NCI-H345 (cell line): ENCODE results near the gene ATG2B.
"Not testable (repeated sequence)": the region's sequence is repeated elsewhere in the genome, so short reads cannot be mapped to it uniquely, and the experiment has no call there.

Experiments used
- DNase-seq: peaks from one replicate; lab custom pipeline; 2025; lab: John Stamatoyannopoulos, UW

Gene ATG2B

DNA sequence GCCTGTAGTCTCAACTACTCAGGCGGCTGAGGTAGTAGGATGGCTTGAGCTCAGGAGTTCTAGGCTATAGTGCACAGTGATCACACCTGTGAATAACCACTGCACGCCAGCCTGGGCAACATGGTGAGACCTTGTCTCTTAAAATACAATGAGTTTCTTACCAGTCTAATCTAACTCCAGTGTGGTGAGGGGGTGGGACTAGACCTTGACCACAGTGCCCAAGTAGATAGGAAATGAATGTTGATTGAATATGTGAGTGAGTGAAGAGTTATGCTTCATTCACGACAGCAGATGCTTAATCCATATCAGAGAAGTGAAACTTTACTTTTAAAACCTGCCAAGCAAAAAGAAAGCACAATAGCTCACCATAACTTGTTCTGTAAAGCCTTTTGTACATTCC lies 17.6 kb upstream of the ATG2B start:
- DNase-seq, result no peak

DNA sequence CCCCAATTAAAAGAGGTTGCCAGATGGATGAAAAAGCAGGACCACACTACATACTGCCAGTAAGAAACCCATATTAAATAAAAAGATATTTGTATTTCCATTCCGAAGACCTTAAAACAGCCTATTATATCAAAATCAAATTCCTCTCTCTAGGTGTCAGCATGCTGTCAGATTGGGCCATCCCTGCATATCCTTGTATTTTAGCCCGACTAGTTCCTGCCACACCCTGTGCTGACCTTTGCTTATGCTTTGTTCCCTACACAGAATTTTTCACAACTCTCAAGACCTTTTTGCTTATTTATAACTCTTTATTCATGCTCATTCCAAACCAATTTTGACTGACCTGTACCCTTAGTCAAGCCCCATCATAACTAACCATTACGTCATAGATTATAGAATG lies 13.0 kb upstream of the ATG2B start:
- DNase-seq, result no peak

DNA sequence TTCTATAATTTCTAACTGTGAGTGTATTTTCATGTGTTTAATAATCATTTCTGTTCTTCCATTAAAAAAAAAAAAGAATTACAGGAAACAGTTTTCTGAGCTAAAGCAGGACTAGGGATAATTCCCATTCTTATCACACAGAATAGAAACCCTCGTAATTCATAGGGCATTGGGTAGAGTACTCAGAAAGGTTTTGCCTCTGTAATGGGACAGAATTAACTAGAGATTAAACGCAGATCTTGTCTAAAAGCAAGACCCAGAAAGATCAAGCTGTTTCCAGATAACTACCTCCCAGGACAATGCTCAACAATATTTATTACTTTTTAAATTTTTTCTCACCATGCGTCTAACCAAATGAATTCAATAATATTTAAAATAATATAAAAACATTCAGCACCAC lies 10.4 kb upstream of the ATG2B start:
- DNase-seq, result no peak

DNA sequence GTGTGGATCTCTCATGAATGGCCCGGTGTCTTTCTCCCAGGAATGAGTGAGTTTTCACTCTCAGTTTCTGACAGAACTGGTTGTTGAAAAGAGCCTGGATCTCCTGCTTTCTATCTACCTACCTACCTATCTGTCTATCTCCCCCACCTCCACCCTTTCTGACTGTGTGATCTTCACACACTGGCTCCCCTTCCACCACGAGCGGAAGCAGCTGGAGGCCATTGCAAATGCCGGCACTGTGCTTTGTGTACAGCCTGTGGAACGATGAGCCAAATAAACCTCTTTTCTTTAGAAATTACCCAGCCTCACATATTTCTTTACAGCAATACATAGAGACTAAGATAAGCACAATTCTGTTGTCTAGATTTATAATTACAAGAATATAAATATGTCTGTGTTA lies 7.4 kb upstream of the ATG2B start:
- DNase-seq, result no peak

DNA sequence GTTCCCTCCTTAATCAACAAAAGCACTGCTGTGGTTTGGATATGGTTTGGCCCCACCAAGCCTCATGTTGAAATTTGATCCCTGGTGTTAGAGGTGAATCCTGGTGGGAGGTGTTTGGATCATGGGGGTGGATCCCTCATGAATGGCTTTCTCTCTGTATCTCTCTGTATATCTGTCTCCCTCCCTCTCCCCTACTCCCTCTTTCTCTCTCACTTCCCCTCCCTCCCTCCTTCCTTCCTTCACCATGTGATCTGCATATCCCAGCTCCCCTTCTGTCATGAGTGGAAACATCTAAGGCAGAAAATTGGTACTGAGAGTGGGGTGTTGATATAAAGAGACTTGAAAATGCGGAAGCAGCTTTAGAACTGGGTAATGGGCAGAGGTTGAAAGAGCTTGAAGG lies 5.4 kb upstream of the ATG2B start:
- no peak for DNase-seq

DNA sequence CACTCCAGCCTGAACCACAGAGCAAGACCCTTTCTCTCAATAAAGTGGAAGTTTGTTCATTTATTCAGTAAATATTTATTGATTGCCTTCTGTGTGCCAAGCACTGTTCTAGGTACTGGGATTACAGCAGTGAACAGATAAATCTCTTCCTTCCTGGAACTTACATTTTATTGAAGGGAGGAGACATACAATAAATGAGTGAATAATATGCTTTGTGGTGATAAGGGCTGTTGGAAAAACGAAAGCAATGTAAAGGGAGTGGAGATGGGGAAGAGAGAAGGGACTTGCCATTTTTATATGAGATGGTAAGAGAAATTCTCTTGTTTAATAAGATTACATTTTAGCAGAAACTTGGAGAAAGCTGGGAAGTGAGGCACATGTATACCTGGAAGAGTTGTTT lies 1.8 kb upstream of the ATG2B start:
- no peak for DNase-seq

DNA sequence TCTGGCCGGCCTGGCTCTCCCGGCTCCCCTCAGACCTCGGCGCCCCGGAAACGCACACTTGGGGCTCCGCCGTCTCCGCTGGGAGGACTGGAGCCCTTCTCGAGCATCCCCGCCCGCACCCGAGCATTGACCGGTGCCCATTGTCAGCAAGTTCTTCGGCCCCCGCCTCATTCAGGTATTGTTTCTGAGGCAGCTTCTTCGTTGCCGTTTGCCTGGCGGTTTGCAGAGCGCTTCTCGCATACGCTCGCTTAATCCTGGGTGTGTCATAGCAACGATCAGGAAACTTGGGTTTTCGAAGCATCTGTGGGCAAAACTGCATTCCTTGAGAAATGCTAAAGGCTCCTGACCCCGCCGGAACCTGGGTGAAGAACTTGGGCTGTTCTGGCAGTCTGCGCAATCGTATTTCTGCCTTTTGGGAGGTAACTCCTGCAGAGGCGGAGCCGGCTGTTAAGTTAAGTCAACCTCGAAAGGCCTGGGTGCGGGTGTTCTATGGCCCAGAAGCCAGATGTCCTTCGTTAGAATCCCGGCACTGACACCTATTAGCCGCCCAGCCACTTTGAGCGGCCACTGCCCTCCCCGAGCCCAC lies 703 bp upstream of the ATG2B start:
- DNase-seq, result peak; percentile 35

DNA sequence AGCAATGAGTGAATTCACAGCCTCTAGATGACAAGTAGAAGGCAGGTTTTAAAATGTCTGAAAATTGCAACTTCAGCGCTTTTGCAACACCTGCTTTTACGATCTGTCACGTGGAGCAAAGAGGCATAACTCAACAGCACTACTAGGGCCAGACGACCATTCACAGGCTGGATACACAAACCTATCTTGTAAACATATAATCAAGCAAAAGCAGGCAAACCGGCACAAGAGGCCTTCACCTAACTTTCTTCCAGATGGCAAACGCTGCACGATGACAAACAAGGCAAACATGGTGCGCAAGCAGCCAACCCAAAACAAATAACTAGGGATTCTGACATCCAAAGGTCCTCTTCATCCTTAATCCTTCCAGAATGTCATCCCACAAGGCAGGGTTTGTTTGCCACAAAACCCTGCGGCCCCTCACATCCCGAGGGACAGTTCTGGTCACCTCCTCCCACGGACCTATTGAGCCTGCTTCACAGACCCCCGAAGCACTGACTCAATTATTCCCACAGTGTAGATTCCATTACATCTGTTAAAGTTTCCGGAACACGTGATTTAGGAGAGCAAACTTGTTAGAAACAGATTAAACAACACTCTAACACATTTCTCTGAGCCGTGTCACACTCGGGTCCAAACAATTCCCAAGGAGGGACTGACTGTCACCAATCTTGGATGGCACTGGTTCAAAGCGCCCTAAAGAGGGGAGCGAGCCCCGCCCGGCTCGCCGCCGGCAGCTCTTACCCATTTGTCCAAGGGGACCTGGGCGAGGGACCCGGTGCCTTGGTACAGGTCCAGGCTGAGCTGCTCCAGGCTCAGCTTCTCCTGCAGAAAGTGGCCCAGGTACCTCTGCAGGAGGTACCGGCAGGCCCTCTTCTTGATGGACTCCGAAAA lies 823 bp downstream of the ATG2B start:
- peak; percentile 70 for DNase-seq

DNA sequence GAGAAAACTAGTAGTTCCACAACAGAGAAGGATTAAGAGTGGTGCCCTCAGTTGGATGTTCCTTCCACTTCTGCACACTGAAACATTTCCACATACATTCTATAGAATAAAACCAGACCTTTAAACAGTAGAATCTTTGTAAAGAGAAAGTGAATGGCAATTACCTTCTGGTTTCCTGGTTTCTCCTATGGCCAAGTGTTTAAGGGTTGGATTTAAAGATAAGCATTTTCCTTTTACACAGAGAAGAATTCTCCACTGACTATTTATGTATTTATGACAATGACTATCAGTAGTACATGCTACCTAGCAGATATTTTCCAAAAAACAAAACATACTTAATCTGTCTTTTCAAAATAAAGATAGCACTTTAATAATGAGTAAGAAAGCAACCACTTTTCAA lies 3.2 kb downstream of the ATG2B start:
- DNase-seq, result no peak

DNA sequence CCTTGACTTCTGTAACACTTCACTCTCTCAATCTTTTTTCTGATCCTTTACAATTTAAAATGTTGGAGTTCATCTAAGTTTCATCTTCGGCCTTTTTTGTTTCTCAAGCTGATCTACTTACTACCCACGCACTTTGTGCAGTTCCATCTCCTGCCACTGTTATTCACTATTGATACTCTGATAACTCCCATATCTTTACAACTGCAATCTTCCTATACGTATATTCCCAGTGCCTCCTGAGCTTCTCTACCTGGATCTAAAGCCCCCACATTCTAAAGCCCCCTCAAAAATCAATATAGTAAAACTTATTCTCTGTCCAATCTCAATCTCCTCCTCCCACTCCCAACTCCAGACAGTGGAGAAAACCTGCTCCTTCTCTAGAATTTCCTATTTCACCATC lies 5.9 kb downstream of the ATG2B start:
- no peak for DNase-seq

DNA sequence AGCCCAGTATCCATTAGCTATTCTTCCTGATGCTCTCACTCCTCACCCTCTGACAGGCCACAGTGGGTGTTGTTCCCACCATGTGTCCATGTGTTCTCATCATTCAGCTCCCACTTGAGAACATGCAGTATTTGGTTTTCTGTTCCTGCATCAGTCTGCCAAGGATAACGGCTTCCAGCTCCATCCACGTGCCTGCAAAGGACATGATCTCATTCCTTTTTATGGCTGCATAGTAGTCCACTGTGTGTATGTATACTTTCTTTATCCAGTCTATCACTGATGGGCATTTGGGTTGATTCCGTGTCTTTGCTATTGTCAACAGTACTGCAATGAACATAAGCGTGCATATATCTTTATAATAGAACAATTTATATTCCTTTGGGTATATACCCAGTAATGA lies 8.9 kb downstream of the ATG2B start:
- DNase-seq, result no peak

DNA sequence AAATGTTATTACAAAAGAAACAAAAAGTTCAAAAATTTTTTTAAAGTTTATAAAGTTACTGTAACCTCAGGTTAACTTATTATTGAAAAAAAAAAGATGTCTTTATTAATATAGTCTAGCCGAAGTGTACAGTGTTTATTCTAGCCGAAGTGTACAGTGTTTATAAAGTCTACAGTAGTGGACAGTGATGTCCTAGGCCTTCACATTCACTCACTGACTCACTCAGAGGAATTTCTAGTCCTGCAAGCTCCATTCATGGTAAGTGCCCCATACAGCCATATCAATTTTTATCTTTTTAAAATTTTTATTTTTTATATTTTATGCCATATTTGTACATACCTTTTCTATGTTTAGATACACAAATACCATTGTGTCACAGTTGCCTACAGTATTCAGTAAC lies 10.4 kb downstream of the ATG2B start:
- DNase-seq, result no peak

DNA sequence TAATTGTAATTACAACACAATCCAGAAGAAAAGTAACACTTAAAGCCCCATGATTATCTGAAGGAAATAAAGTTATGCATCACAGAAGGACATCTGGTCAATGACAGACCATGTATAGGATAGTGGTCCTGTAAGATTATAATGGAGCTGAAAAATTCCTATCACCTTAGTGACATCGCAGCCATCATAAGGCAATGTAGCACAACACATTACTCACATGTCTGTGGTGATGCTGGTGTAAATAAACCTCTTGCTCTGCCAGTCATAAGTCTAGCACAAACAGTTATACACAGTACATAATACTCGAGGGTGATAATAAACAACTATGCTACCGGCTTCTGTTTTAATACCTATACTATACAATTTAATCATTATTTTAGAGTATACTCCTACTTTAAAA lies 11.2 kb downstream of the ATG2B start:
- DNase-seq, result no peak

DNA sequence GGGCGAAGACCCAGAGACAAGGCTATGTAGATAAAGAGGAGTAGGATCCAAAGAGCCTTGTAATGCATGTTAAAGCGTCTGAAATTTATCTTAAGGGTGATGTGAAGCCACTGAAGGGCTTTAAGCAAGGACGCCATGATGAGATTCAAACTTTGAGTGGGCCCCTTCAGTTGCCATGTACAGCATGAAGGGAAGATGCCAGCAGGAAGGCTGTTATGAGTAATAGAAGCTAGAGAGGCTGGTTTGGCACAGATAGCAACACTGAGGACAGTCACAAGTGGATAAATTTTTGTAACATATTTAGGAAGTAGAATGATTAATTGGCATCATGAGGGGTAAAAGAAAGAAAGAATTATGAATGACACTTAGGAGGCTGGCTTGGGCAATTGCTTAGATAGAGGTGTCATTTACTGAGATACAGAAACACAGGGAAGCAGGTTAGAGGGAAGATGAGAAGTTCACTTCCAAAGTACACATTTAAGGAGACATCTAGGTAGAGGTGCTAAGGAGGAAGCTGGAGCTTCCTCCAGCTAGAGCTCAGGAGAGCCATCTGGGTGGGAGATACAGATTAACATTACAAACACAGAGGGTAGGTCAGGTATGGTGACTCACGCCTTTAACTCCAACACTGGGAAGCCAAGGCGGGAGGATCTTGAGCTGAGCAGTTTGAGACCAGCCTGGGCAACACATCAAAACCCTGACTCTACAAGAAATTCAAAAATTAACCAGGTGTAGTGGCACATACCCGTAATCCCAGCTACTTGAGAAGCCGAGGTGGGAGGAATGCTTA lies 13.7 kb downstream of the ATG2B start:
- no peak for DNase-seq

DNA sequence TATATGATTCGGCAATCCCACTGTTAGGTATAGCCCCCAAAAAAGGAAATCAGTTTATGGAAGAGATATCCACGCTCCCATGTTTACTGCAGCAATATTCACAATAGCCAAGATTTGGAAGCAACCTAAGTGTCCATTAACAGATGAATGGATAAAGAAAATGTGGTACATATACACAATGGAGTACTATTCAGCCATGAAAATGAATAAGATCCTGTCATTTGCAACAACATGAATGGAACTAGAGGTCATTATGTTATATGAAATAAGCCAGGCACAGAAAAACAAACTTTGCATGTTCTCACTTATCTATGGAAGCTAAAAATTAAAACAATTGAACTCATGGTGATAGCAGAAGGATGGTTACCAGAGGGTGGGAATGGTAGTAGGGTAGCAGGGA lies 15.2 kb downstream of the ATG2B start:
- not testable (repeated sequence) for DNase-seq

DNA sequence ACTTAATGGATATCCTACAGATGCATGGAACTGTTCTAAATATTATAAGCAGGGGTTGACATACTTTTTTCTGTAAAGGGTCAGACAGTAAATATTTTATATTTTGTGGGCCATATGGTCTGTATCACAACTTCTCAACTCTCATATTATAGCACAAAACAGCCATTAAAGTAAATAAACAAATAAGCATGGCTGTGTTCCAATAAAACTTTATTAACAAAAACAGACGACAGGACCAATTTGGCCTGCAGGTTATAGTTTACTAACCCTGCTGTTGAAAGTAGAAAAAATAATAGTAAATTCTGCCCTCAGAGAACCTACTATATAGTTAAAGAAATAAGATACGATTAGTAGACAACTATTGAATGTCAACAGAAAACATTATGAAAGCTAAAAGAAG lies 17.5 kb downstream of the ATG2B start:
- no peak for DNase-seq

DNA sequence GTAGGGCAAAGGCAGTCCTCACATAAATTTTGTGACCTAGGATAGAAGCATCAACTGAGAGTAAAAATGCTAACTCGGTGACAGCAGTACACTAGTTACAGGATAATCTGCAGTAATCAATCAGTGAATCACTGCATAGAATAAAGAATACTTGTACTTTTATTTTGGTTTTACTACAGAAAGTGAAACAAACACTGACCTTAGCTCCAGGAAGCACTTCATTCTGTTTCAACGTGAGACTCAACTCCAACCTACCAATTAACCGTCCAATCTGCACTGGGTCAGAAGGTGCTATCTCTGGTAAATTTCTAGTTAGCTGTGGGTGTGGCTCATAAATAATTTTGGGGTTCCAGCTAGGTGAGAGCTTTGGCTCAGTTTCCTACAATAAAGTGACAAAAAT lies 21.8 kb downstream of the ATG2B start:
- DNase-seq, result no peak

DNA sequence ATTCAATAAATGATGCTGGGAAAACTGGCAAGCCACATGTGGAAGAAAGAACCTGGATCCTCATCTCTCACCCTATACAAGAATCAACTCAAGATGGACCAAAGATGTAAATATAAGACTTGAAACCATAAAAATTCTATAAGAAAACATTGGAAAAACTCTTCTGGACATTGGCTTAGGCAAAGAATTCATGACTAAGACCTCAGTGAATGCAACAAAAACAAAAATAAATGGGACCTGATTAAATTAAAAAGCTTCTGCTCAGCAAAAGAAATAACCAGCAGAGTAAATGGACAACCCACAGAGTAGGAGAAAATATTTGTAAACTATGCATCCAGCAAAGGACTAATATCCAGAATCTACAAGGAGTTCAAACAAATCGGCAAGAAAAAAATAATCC lies 24.6 kb downstream of the ATG2B start:
- no peak for DNase-seq

DNA sequence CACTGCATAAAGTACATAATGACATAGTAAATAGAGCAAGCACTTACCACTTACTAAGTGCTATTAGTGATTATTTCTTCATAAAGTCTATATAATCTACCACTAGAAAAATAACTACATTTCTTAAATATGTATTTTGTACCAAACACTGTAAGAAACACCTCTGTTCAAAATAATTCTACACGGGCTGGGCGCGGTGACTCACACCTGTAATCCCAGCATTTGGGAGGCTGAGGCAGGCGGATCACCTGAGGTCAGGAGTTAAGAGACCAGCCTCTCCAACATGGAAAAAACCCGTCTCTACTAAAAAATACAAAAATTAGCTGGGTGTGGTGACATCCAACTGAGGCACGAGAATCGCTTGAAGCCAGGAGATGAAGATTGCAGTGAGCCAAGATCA lies 38.9 kb downstream of the ATG2B start:
- DNase-seq, result no peak

DNA sequence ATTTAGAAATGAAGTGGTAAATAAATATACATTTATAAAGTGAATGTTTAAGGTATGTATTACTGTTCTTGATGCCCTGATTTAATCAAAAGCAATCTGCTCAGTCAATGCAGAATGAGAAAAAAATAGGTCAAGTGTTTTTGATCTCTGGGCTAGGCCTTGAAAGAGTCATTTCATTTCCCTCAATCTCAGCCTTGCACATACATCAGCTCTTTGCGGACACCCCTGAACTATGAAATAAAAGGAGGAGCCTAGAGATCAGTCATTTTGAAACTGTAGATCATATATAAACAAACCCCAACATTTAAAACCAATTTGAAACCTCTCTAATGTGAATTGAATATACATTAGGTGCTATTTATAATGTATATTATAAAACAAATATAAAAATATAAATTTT lies 42.5 kb downstream of the ATG2B start:
- DNase-seq, result no peak

DNA sequence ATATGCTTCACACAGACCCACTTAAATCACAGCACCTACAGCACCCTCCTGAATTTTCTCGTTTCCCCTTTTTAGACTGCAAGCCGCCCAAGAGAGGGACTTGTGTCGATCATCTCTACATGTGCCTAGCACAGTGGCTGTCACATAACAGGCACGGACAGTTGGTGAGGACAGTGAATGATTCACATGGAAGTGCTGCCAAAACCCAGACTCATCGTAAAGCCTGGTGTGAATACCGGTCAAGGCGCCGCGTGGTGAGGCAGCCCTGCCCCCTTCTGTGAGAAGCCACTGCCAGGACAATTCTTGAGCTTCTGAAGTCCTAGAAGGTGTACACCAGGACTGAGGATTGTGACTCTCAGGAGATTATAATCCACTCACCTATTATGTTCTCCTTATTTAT lies 44.3 kb downstream of the ATG2B start:
- no peak for DNase-seq

DNA sequence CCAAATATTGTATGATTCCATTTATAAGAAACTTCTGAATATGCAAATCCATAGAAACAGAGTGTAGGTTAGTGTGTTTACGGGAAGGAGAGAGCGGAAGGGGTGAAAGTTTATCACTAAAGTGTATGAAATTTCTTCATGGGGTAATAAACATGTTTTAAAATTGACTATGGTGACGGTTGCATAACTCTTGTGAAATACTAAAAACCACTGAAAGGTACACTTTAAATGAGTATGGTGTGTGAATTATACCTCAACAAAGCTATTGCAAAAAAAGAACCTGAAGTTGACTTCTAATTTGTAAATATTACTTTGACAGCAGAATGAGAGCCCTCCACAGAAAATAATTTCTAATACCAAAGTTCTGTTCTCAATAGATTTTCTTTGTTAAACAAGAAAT lies 47.1 kb downstream of the ATG2B start:
- DNase-seq, result no peak

DNA sequence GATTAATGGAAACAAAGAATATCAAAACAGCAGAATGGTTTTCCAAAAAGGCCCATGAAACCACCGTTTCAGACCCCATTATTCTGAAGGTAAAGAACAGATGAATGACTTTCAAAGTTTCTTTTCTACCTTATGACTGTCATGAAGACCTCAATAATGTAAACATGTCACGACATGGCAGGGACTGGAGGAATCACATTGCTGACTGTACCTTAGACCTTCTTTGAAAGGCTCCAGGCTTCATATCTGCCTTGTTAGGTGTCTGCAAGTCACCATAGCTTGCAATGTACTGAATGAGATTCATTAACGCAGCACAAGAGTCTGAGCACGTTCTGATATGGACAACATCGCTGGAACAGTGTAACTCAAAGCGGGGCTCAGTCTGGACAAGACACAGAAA lies 52.2 kb downstream of the ATG2B start:
- DNase-seq, result no peak
